H1 (cell line): Measurements from ENCODE around the gene TFAP2A. TPM values are rescaled to one million over a fixed set of nuclear protein-coding genes. Genes with fewer than 3 reads are reported as not detected.

Experiments
- CTCF ChIA-PET: fragments of 300-600 bp; sonication (Branson Sonifier 250); formaldehyde crosslinking; loops from one replicate; lab custom pipeline; 2021; ENCODE audit not compliant: partially characterized antibody; lab: Charles Lee
- POLR2A ChIA-PET: fragments of 300-600 bp; sonication (Branson Sonifier 250); formaldehyde crosslinking; loops from one replicate; lab custom pipeline; 2021; ENCODE audit warnings: inconsistent platforms; ENCODE audit not compliant: partially characterized antibody; lab: Charles Lee
- DNase-seq, 2 experiments: peaks; one replicate each; pipeline versions ENCODE4 v3.0.0 to v3.0.0-alpha.2; 2010 to 2022; ENCODE audit warnings: low spot score in 2 of 2, low read depth in 1 of 2, mixed read lengths in 1 of 2
- FAIRE-seq: peaks from 2 replicates; lab custom pipeline; 2011; peaks lifted over from hg19 to GRCh38; lab: Jason Lieb, UNC
- H2AFZ ChIP-seq: 2 replicates; pipeline ENCODE4 v1.8.1; 2012; ENCODE audit warnings: low read length, inconsistent platforms
- H2AK5ac ChIP-seq: 2 replicates; pipeline ENCODE4 v1.6.1; 2013; ENCODE audit warnings: low read depth, low read length
- H2BK120ac ChIP-seq: replicated peaks from 2 replicates; pipeline ENCODE3; 2013; ENCODE audit warnings: low read depth, low read length, inconsistent platforms
- H2BK12ac ChIP-seq: 2 replicates; pipeline ENCODE4 v1.6.1; 2013; ENCODE audit warnings: low read depth, low read length
- H2BK15ac ChIP-seq: 2 replicates; pipeline ENCODE4 v1.6.1; 2013; ENCODE audit warnings: low read length
- H2BK20ac ChIP-seq: 2 replicates; pipeline ENCODE4 v1.6.1; 2013; ENCODE audit warnings: low read length
- H2BK5ac ChIP-seq: 2 replicates; pipeline ENCODE4 v1.6.1; 2013; ENCODE audit warnings: low read depth, low read length
- H3K14ac ChIP-seq: 2 replicates; pipeline ENCODE4 v1.6.1; 2013; ENCODE audit warnings: inconsistent platforms; ENCODE audit not compliant: insufficient read length
- H3K18ac ChIP-seq: 2 replicates; pipeline ENCODE4 v1.6.1; 2013; ENCODE audit warnings: low read length; ENCODE audit errors: extremely low read depth
- H3K23ac ChIP-seq: 2 replicates; pipeline ENCODE4 v1.6.1; 2013; ENCODE audit warnings: inconsistent platforms; ENCODE audit not compliant: insufficient read length
- H3K23me2 ChIP-seq: 2 replicates; pipeline ENCODE4 v1.6.1; 2013; ENCODE audit warnings: low read depth, low read length
- H3K27ac ChIP-seq: 2 replicates; pipeline ENCODE4 v1.6.1; 2011; ENCODE audit warnings: low read depth, low read length, inconsistent platforms
- H3K27me3 ChIP-seq, 4 experiments: replicated peaks in 1 of 4; 1 replicate in 1 of 4; 2 replicates in 3 of 4; pipeline versions ENCODE4 v1.6.1 to v1.8.1; 2011 to 2013; ENCODE audit warnings: low read length in 3 of 4, mild to moderate bottlenecking in 3 of 4, inconsistent platforms in 2 of 4, mixed read lengths in 2 of 4, moderate library complexity in 1 of 4; ENCODE audit not compliant: control insufficient read depth in 3 of 4, insufficient read depth in 3 of 4; ENCODE audit errors: extremely low read depth in 1 of 4
- H3K36me3 ChIP-seq, 4 experiments: 2 replicates each; pipeline versions ENCODE4 v1.6.1 to v1.8.1; 2011 to 2013; ENCODE audit warnings: mild to moderate bottlenecking in 4 of 4, low read length in 3 of 4, moderate library complexity in 2 of 4, control low read depth in 1 of 4, inconsistent platforms in 1 of 4; ENCODE audit not compliant: insufficient read depth in 4 of 4, control insufficient read depth in 2 of 4
- H3K4ac ChIP-seq: replicated peaks from 2 replicates; pipeline ENCODE3; 2013; ENCODE audit warnings: low read length, low read depth, mixed read lengths, inconsistent platforms; ENCODE audit not compliant: insufficient read length
- H3K4me1 ChIP-seq, 4 experiments: replicated peaks in 1 of 4; 1 replicate in 1 of 4; 2 replicates in 3 of 4; pipeline versions ENCODE4 v1.6.1 to v1.8.1; 2011 to 2013; ENCODE audit warnings: low read length in 3 of 4, inconsistent platforms in 2 of 4, mixed read lengths in 1 of 4; ENCODE audit not compliant: insufficient read depth in 4 of 4, control insufficient read depth in 3 of 4
- H3K4me2 ChIP-seq, 2 experiments: 2 replicates each; pipeline versions ENCODE4 v1.6.1 to v1.8.1; 2011 to 2013; ENCODE audit warnings: low read depth in 2 of 2, low read length in 2 of 2, control low read depth in 1 of 2, inconsistent platforms in 1 of 2, mild to moderate bottlenecking in 1 of 2; ENCODE audit not compliant: insufficient read depth in 1 of 2
- H3K4me3 ChIP-seq, 4 experiments: fragments of 200-600, 300-600 bp in 1 of 4; sonication (generic), shearing (Covaris generic), sonication (Bioruptor Twin) in 1 of 4; 2 replicates each; pipeline versions ENCODE4 v1.5.1 to v1.8.1; 2011 to 2016; ENCODE audit warnings: low read length in 4 of 4, low read depth in 3 of 4, control low read depth in 2 of 4, inconsistent platforms in 2 of 4, mild to moderate bottlenecking in 2 of 4, mixed read lengths in 1 of 4, moderate library complexity in 1 of 4; ENCODE audit not compliant: insufficient read depth in 2 of 4; ENCODE audit errors: extremely low read depth in 1 of 4
- H3K56ac ChIP-seq: replicated peaks from 2 replicates; pipeline ENCODE3; 2013; ENCODE audit warnings: low read depth, mild to moderate bottlenecking, mixed read lengths, low read length, inconsistent platforms; ENCODE audit not compliant: insufficient read length
- H3K79me1 ChIP-seq: 2 replicates; pipeline ENCODE4 v1.6.1; 2013; ENCODE audit warnings: low read depth, low read length, control low read depth
- H3K79me2 ChIP-seq, 2 experiments: 2 replicates each; pipeline versions ENCODE4 v1.6.1 to v1.8.1; 2012 to 2013; ENCODE audit warnings: low read length in 2 of 2, mild to moderate bottlenecking in 2 of 2, inconsistent platforms in 1 of 2; ENCODE audit not compliant: insufficient read depth in 2 of 2, control insufficient read depth in 1 of 2
- H3K9ac ChIP-seq, 4 experiments: replicated peaks in 1 of 4; 1 replicate in 1 of 4; 2 replicates in 3 of 4; pipeline versions ENCODE4 v1.6.1 to v1.8.1; 2011 to 2013; ENCODE audit warnings: low read depth in 3 of 4, low read length in 3 of 4, control low read depth in 2 of 4, mild to moderate bottlenecking in 2 of 4, moderate library complexity in 2 of 4, inconsistent platforms in 1 of 4; ENCODE audit errors: extremely low read depth in 1 of 4
- H3K9me3 ChIP-seq, 2 experiments: 2 replicates each; pipeline versions ENCODE4 v1.6.1 to v1.8.1; 2012 to 2013; ENCODE audit warnings: mild to moderate bottlenecking in 2 of 2, moderate library complexity in 2 of 2, control low read depth in 1 of 2, inconsistent platforms in 1 of 2, low read depth in 1 of 2, low read length in 1 of 2, mixed read lengths in 1 of 2; ENCODE audit not compliant: insufficient read depth in 2 of 2
- H4K20me1 ChIP-seq, 2 experiments: replicated peaks in 1 of 2; 2 replicates each; pipeline versions ENCODE3 to v1.8.1; 2011 to 2013; ENCODE audit warnings: inconsistent platforms in 2 of 2, low read length in 2 of 2, mild to moderate bottlenecking in 1 of 2; ENCODE audit not compliant: insufficient read depth in 2 of 2, control insufficient read depth in 1 of 2
- H4K5ac ChIP-seq: 2 replicates; pipeline ENCODE4 v1.6.1; 2013; ENCODE audit warnings: low read length, low read depth, mixed read lengths, inconsistent platforms; ENCODE audit not compliant: insufficient read length
- H4K8ac ChIP-seq: 2 replicates; pipeline ENCODE4 v1.8.0; 2013; ENCODE audit warnings: mild to moderate bottlenecking, moderate library complexity, low read length, inconsistent platforms; ENCODE audit not compliant: insufficient read depth; ENCODE audit errors: extremely low read depth
- H4K91ac ChIP-seq: replicated peaks from 2 replicates; pipeline ENCODE3; 2013; ENCODE audit warnings: low read length, mixed read lengths, inconsistent platforms; ENCODE audit not compliant: insufficient read length
- NANOG ChIP-seq: IDR thresholded peaks from 2 replicates; pipeline ENCODE4 v1.6.1; 2011; ENCODE audit warnings: low read length, low read depth, mild to moderate bottlenecking, inconsistent platforms; ENCODE audit not compliant: insufficient read depth, poor library complexity, severe bottlenecking
- SUZ12 ChIP-seq: fragments of 200-600 bp; sonication (generic); IDR thresholded peaks from 2 replicates; pipeline ENCODE4 v1.6.1; 2012; ENCODE audit warnings: mild to moderate bottlenecking, inconsistent platforms, low read length, moderate library complexity, mixed read lengths
- WGBS, 2 experiments: shearing (Covaris generic) in 1 of 2; methylation state at CpG; one replicate each; pipeline versions ENCODE4 v1.1.6 to v1.1.7; 2013 to 2015; ENCODE audit warnings: low lambda C conversion rate in 2 of 2, mixed read lengths in 2 of 2, inconsistent platforms in 1 of 2, low coverage in 1 of 2, missing lambda C conversion rate in 1 of 2; ENCODE audit not compliant: insufficient replicate concordance in 2 of 2, insufficient coverage in 1 of 2, insufficient read length in 1 of 2; ENCODE audit errors: extremely low coverage in 1 of 2, missing lambda C conversion rate in 1 of 2; 5-methylcytosine and 5-hydroxymethylcytosine counted together
- polyA plus RNA-seq, 7 experiments: library from polyadenylated mRNA; depleted of rRNA in 3 of 7; stranded (reverse) in 5 of 7; unstranded in 2 of 7; fragments of >200 nt in 5 of 7; fragments of 200-250 nt in 2 of 7; gene quantifications; 1 replicate in 5 of 7; 2 replicates in 1 of 7; 4 replicates in 1 of 7; pipeline versions ENCODE4 v1.2.1 to v1.2.3, GENCODE V29; 2011 to 2013; ENCODE audit warnings: missing spikeins in 2 of 7, mixed read lengths in 2 of 7
- total RNA-seq: library from RNA; stranded (reverse); fragmentation: NEBNext Ultra II Directional; extraction: Animal tissue kit (Norgen Biotek cat#: 25700); gene quantifications from 2 replicates; pipeline ENCODE4 v1.2.1, GENCODE V29; 2021

The TFAP2A gene
- total and polyA plus RNA-seq, 2 of the 8 experiments (the other 6 are each of a cell fraction or from before 2014, with no cell fraction given): 0.23 TPM; not detected in 1

- Histone ChIP-seq H3K79me2 (no peaks in the 10 kb centered on the region), H3K4me2 (peak overlapping the region; percentile 79 to 94; a peak in 3 of 4 replicates), H3K27ac (no peak overlapping the region)
Observed at GRCh38 chr6:10405513-10405900, 9.4 kb downstream of the TFAP2A start.

More at GRCh38 chr6:10405513-10405900, 9.4 kb downstream of the TFAP2A start:
- H3K14ac ChIP-seq: no peak overlapping the region
- no peak overlapping the region for H4K5ac ChIP-seq
- H3K4ac ChIP-seq: no peak overlapping the region
- no peak overlapping the region for H3K18ac ChIP-seq
- 19% methylated on average over 3 of the region's 3 CpGs; no CpG with 5 or more reads in 1 of the 2 experiments for WGBS, 2 experiments
- H2BK120ac ChIP-seq: no peak overlapping the region
- H3K36me3 ChIP-seq: no peaks in the 10 kb centered on the region; a peak in 1 of 8 replicates
- FAIRE-seq: no peak
- H2BK12ac ChIP-seq: no peak overlapping the region
- H2BK5ac ChIP-seq: no peak overlapping the region
- no peak overlapping the region for H2AK5ac ChIP-seq
- no peak overlapping the region for H3K23ac ChIP-seq
- CTCF ChIA-PET: interaction anchor here (0.9 to 2.8 kb wide), 4 partner anchors 9 to 24 kb away, joined by 3 to 24 read pairs (median 10); partner anchors contain the start of gene TFAP2A
- H3K56ac ChIP-seq: no peak overlapping the region
- no peak overlapping the region for H2BK20ac ChIP-seq
- H3K23me2 ChIP-seq: peaks cover 9% of the 10 kb centered on the region; the same call in 1 of the 2 replicates
- H3K9me3 ChIP-seq: no peaks in the 10 kb centered on the region; a peak in 1 of 4 replicates
- H2AFZ ChIP-seq: no peak overlapping the region
- H3K9ac ChIP-seq: no peak overlapping the region
- H3K4me3 ChIP-seq: peak overlapping the region; percentile 43 to 70 (median 60); a peak in 7 of 8 replicates
- H3K79me1 ChIP-seq: no peaks in the 10 kb centered on the region
- no peak overlapping the region for H2BK15ac ChIP-seq
- TF ChIP-seq NANOG (no peak), SUZ12 (peak; percentile 7; the same call in 1 of the 2 replicates)
- no peak for DNase-seq
- no peak overlapping the region for H4K8ac ChIP-seq
- POLR2A ChIA-PET: interaction anchor here (1.4 to 2.7 kb wide), 3 partner anchors 11 to 15 kb away, joined by 4 to 8 read pairs (median 5); no protein-coding TSS in a partner anchor
- peaks cover 4 to 14% (median 11%) of the 10 kb centered on the region in 4 experiments for H3K4me1 ChIP-seq
- no peak overlapping the region for H4K91ac ChIP-seq
- peaks cover 0 to 3% of the 10 kb centered on the region in 2 experiments for H4K20me1 ChIP-seq
- H3K27me3 ChIP-seq: peaks cover 57 to 92% (median 79%) of the 10 kb centered on the region in 4 experiments
